GM10248 (cell line): ENCODE results near the gene PRKG1.

Source experiments
- CTCF ChIA-PET: fragments of 300-600 bp; sonication (Branson Sonifier 250); formaldehyde crosslinking; extraction: SDS; loops from one replicate; lab custom pipeline; 2021; ENCODE audit warnings: antibody characterized with exemption; lab: Yijun Ruan, JAX
- POLR2A ChIA-PET: fragments of 350-650 bp; sonication (Branson Sonifier 250); formaldehyde crosslinking; extraction: SDS; loops from one replicate; lab custom pipeline; 2020; ENCODE audit warnings: antibody characterized with exemption; lab: Yijun Ruan, JAX
- DNase-seq: peaks from one replicate; pipeline ENCODE4 v3.0.0; 2012; ENCODE audit errors: extremely low spot score
- TF ChIP-seq, protein P1 (sequence below): IDR thresholded peaks from 2 replicates; pipeline ENCODE4 v1.5.1; 2012; ENCODE audit warnings: mild to moderate bottlenecking, low read depth; ENCODE audit errors: extremely low read depth, missing control alignments, control extremely low read depth

The PRKG1 gene

DNA sequence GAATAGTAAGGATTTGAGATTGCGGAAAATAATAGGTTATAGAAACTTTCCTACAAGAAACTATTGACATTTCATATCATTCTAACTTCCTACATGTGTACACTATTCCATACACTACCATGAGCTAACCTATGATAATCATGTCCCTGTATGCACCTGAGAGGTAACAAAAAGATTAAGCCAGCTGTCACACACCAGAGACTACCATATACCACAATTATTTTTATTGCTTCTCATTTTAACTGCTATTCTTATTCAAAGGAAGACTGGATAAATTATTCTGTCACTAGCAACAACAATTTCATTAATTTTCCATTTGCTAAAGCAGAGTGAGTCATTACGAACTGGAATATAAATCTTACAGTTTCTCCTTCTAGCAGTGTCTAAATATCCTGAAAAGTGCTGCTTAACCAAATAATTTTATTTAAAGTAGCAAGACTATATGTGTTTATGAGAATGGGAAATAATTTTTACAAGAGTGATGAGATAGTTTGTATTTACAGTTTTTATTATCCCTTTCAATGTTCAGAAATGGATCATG is 1004.2 kb downstream of the PRKG1 start:
- DNase-seq = no peak
- POLR2A ChIA-PET = no interaction called here
- TF ChIP-seq, protein P1, sequence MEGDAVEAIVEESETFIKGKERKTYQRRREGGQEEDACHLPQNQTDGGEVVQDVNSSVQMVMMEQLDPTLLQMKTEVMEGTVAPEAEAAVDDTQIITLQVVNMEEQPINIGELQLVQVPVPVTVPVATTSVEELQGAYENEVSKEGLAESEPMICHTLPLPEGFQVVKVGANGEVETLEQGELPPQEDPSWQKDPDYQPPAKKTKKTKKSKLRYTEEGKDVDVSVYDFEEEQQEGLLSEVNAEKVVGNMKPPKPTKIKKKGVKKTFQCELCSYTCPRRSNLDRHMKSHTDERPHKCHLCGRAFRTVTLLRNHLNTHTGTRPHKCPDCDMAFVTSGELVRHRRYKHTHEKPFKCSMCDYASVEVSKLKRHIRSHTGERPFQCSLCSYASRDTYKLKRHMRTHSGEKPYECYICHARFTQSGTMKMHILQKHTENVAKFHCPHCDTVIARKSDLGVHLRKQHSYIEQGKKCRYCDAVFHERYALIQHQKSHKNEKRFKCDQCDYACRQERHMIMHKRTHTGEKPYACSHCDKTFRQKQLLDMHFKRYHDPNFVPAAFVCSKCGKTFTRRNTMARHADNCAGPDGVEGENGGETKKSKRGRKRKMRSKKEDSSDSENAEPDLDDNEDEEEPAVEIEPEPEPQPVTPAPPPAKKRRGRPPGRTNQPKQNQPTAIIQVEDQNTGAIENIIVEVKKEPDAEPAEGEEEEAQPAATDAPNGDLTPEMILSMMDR = no peak
- CTCF ChIA-PET = no interaction called here

DNA sequence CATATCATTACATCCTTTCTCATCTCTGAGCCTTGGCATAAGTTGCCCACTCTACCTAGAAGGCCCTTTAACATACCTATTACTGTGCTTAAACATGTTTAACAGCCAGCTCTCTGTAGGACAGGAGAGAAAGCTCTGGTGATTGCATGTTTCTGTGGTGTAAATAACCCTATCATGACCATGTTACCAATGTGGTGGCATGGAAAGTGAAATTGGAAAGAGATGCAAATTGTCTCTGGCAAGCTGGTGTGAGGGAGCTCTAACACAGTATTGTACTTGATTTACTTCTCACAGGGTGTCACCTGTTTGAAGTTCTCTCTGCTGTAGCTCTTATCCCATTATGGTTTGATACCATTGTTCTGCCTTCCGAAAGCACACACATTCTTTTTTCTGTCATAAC is 1008.0 kb downstream of the PRKG1 start:
- TF ChIP-seq, protein P1 = no peak
- ChIA-PET POLR2A (no interaction called here), CTCF (no interaction called here)
- DNase-seq = no peak

DNA sequence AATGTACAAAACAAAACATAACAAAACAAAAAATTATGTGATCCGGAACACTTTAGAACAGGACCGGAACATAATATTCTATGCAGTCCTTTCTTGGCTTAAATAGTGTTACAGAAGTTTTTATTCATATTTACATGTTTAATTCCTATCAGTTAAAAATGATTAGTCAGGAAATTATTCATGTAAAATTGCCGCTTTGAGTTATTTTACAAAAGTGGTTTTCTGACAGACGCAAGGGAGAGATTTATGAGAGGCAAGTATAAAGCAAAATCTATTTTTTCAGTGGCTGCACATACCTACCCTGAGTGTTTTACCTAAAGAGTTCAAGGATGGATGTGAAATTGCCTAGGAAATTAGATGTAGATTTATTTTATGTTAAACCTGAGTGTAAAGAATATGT is 1009.1 kb downstream of the PRKG1 start:
- CTCF ChIA-PET = no interaction called here

DNA sequence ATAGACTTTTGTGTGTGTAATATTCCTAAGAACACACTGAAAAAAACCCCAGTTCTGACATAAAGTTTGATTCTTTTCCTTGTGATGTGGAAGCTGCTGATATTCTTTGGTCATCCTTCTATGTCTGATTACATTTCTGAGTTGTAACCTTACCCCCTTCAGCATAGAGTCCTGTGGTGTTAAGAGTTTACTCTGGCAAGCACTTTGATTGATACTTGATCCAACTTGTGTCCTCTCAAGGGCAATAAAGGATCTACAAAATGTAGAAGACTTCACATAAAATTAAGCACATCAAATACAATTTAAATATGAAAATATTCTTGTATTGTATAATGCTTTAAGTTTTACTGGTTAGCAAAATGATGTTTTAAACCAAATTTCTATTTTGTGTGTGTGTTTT is 1018.1 kb downstream of the PRKG1 start:
- TF ChIP-seq, protein P1 = no peak
- DNase-seq = no peak
- CTCF ChIA-PET = no interaction called here
- POLR2A ChIA-PET = no interaction called here

More for the DNA sequence above, 1009.1 kb downstream of the PRKG1 start:
- POLR2A ChIA-PET = no interaction called here
- DNase-seq = no peak
- TF ChIP-seq, protein P1 = no peak

DNA sequence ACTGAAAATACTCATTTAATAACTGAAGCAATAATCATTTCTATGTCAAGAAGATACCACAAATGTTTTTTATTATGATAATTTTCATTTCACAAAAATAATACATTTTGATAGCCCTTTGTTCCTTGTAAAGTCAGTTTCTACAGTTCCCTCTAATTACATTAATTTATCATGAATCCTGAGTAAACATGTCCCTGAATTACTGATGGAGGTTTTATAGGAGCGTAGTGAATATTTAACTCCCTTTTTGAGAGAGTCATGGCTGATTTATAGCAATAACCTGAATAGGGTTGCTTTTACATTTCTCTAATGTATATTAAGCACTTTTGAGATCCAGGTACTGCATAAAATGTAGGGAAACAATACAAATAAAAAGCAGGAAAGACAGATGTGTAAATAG is 1023.8 kb downstream of the PRKG1 start:
- ChIA-PET CTCF (interaction anchor here (0.9 to 1.3 kb wide), 2 partner anchors 8 to 11 kb away, joined by 3 to 4 read pairs; no protein-coding TSS in a partner anchor), POLR2A (no interaction called here)

DNA sequence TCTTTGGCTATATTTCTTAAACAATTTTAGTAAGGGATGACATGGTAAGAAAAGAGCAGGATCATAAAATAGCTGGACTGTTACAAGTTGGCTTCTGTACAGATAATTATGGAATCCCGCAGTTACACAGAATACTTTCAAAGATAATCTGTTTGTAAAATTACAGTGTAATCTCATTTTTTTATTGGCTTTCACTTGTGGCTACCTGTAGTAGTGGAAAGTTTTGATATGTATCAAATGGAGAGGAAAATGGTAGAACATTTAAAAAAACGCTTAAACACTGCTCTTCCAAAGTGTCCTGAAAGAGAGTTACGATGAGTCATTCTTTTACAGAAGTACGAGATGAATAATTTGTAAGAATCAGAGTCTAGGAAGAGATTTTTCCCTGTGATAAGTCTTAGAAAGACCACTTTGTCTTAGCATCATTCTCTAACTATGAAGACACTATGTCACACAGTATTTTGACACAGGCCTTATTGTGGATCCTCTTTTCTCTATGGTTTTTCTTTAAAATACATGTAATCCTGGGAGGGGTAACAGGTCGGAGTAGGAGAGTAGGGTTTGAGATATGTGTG is 1024.8 kb downstream of the PRKG1 start:
- CTCF ChIA-PET = interaction anchor here (0.9 to 1.3 kb wide), 2 partner anchors 9 to 10 kb away, joined by 3 to 4 read pairs; no protein-coding TSS in a partner anchor
- no peak for DNase-seq
- TF ChIP-seq, protein P1 = no peak
- POLR2A ChIA-PET = no interaction called here

More for the DNA sequence above, 1023.8 kb downstream of the PRKG1 start:
- TF ChIP-seq, protein P1 = no peak
- DNase-seq = no peak
